Loucy (cell line): Measurements from ENCODE around the gene ZNF132.

ENCODE experiments used
- H2AFZ ChIP-seq: fragments of 200-600 bp; sonication (generic); 2 replicates; pipeline ENCODE4 v1.6.0; 2016; ENCODE audit warnings: antibody characterized with exemption, mild to moderate bottlenecking, low read length, moderate library complexity
- H3F3A ChIP-seq: fragments of 200-600 bp; 2 replicates; pipeline ENCODE4 v1.6.0; 2016; ENCODE audit warnings: antibody characterized with exemption, low read depth, mild to moderate bottlenecking
- H3K27me3 ChIP-seq: fragments of 200-600 bp; sonication (generic); 2 replicates; pipeline ENCODE4 v1.6.1; 2014; ENCODE audit warnings: low read length, mild to moderate bottlenecking; ENCODE audit not compliant: insufficient read depth, poor library complexity, severe bottlenecking
- H3K36me3 ChIP-seq: fragments of 200-600 bp; sonication (generic); 2 replicates; pipeline ENCODE4 v1.6.1; 2016; ENCODE audit warnings: low read length; ENCODE audit not compliant: insufficient read depth
- H3K4me1 ChIP-seq: fragments of 200-600 bp; sonication (generic); 2 replicates; pipeline ENCODE4 v1.5.1; 2014; ENCODE audit warnings: low read length, mild to moderate bottlenecking; ENCODE audit not compliant: insufficient read depth, poor library complexity, severe bottlenecking
- H3K4me2 ChIP-seq: fragments of 200-600 bp; sonication (generic); 2 replicates; pipeline ENCODE4 v1.6.0; 2014; ENCODE audit warnings: antibody characterized with exemption, low read length, low read depth, mild to moderate bottlenecking; ENCODE audit not compliant: poor library complexity, severe bottlenecking
- H3K4me3 ChIP-seq: fragments of 200-600 bp; sonication (generic); 2 replicates; pipeline ENCODE4 v1.5.1; 2014; ENCODE audit warnings: low read length, mild to moderate bottlenecking, mixed read lengths; ENCODE audit not compliant: poor library complexity, severe bottlenecking
- H3K79me2 ChIP-seq: fragments of 200-600 bp; sonication (generic); 2 replicates; pipeline ENCODE4 v1.6.1; 2014; ENCODE audit warnings: low read length; ENCODE audit not compliant: insufficient read depth
- H3K9ac ChIP-seq: fragments of 200-600 bp; sonication (generic); 2 replicates; pipeline ENCODE4 v1.6.0; 2014; ENCODE audit warnings: mild to moderate bottlenecking, low read depth, low read length, moderate library complexity; ENCODE audit not compliant: poor library complexity, severe bottlenecking
- H3K9me2 ChIP-seq: fragments of 200-600 bp; sonication (generic); replicated peaks from 2 replicates; pipeline ENCODE4 v1.6.1; 2016; ENCODE audit warnings: low read depth, low read length, mixed read lengths
- H3K9me3 ChIP-seq: fragments of 200-600 bp; sonication (generic); 2 replicates; pipeline ENCODE4 v1.6.1; 2014; ENCODE audit warnings: mild to moderate bottlenecking, antibody characterized with exemption, low read length, low read depth; ENCODE audit not compliant: insufficient read depth
- H4K20me1 ChIP-seq: fragments of 200-600 bp; sonication (generic); 2 replicates; pipeline ENCODE4 v1.6.0; 2014; ENCODE audit warnings: antibody characterized with exemption, low read length, mild to moderate bottlenecking; ENCODE audit not compliant: insufficient read depth, poor library complexity, severe bottlenecking
- CTCF ChIP-seq: fragments of 200-600 bp; sonication (generic); conservative IDR thresholded peaks from 2 replicates; pipeline ENCODE4 v1.5.1; 2014; ENCODE audit warnings: mild to moderate bottlenecking, antibody characterized with exemption, low read length
- EZH2phosphoT487 ChIP-seq: fragments of 200-600 bp; IDR thresholded peaks from 2 replicates; pipeline ENCODE4 v1.6.1; 2018; ENCODE audit warnings: antibody characterized with exemption, mild to moderate bottlenecking, moderate library complexity, borderline replicate concordance

The ZNF132 gene

GRCh38 chr19:58460039-58460438 is 20.1 kb upstream of the ZNF132 start:
- no peaks in the 10 kb centered on the region for H3K36me3 ChIP-seq
- no peak for TF ChIP-seq EZH2phosphoT487
- H4K20me1 ChIP-seq: no peaks in the 10 kb centered on the region
- no peak overlapping the region for H3K9ac ChIP-seq
- H3K79me2 ChIP-seq: no peaks in the 10 kb centered on the region
- H3F3A ChIP-seq: no peaks in the 10 kb centered on the region
- H2AFZ ChIP-seq: no peak overlapping the region
- no peak overlapping the region for H3K4me2 ChIP-seq
- H3K4me1 ChIP-seq: no peaks in the 10 kb centered on the region
- no peak overlapping the region for H3K4me3 ChIP-seq
- H3K27me3 ChIP-seq: no peaks in the 10 kb centered on the region
- H3K9me3 ChIP-seq: no peaks in the 10 kb centered on the region
- no peaks in the 10 kb centered on the region for H3K9me2 ChIP-seq

- no peak overlapping the region for H3K4me2 ChIP-seq
- no peak overlapping the region for H2AFZ ChIP-seq
- no peak overlapping the region for H3K9ac ChIP-seq
- TF ChIP-seq EZH2phosphoT487 (no peak), CTCF (no peak)
- no peaks in the 10 kb centered on the region for H3K27me3 ChIP-seq
- H4K20me1 ChIP-seq: no peaks in the 10 kb centered on the region
- H3K36me3 ChIP-seq: no peaks in the 10 kb centered on the region
- H3K79me2 ChIP-seq: no peaks in the 10 kb centered on the region
- no peaks in the 10 kb centered on the region for H3F3A ChIP-seq
- no peaks in the 10 kb centered on the region for H3K9me3 ChIP-seq
- H3K4me3 ChIP-seq: no peak overlapping the region
- H3K9me2 ChIP-seq: no peaks in the 10 kb centered on the region
- peaks cover 9% of the 10 kb centered on the region for H3K4me1 ChIP-seq
Observed at GRCh38 chr19:58456111-58456510, 16.2 kb upstream of the ZNF132 start.

- H2AFZ ChIP-seq: no peak overlapping the region
- no peaks in the 10 kb centered on the region for H3K9me3 ChIP-seq
- no peaks in the 10 kb centered on the region for H3K9me2 ChIP-seq
- no peaks in the 10 kb centered on the region for H3K27me3 ChIP-seq
- no peaks in the 10 kb centered on the region for H3K79me2 ChIP-seq
- no peak for TF ChIP-seq CTCF
- no peak for TF ChIP-seq EZH2phosphoT487
- no peaks in the 10 kb centered on the region for H3F3A ChIP-seq
- no peaks in the 10 kb centered on the region for H4K20me1 ChIP-seq
- no peak overlapping the region for H3K9ac ChIP-seq
- H3K4me2 ChIP-seq: no peak overlapping the region
- no peak overlapping the region for H3K4me3 ChIP-seq
- no peaks in the 10 kb centered on the region for H3K36me3 ChIP-seq
- H3K4me1 ChIP-seq: peaks cover 14% of the 10 kb centered on the region
Observed at GRCh38 chr19:58455306-58455705, 15.4 kb upstream of the ZNF132 start.

GRCh38 chr19:58453743-58454142 is 13.8 kb upstream of the ZNF132 start:
- Histone ChIP-seq H3K9me3 (peaks cover 4% of the 10 kb centered on the region; the same call in 1 of the 2 replicates), H3K79me2 (no peaks in the 10 kb centered on the region), H3K27me3 (no peaks in the 10 kb centered on the region), H3K36me3 (no peaks in the 10 kb centered on the region), H4K20me1 (no peaks in the 10 kb centered on the region), H3K9me2 (no peaks in the 10 kb centered on the region), H3F3A (no peaks in the 10 kb centered on the region), H2AFZ (no peak overlapping the region), H3K4me3 (no peak overlapping the region), H3K4me1 (peaks cover 14% of the 10 kb centered on the region), H3K9ac (no peak overlapping the region), H3K4me2 (no peak overlapping the region)
- TF ChIP-seq CTCF (no peak), EZH2phosphoT487 (no peak)
